H9 (cell line): ENCODE results near the gene ATP1A3. TPM values are rescaled to one million over a fixed set of nuclear protein-coding genes. Genes with fewer than 3 reads are reported as not detected.

Source experiments
- DNase-seq: peaks from one replicate; pipeline ENCODE4 v3.0.0-alpha.2; 2017
- H2AFZ ChIP-seq: one replicate; pipeline ENCODE4 v1.6.1; 2013; ENCODE audit warnings: mild to moderate bottlenecking, low read length, control low read depth, moderate library complexity
- H2AK5ac ChIP-seq: 2 replicates; pipeline ENCODE4 v1.6.1; 2013; ENCODE audit warnings: low read length, control low read depth, mixed read lengths; ENCODE audit not compliant: insufficient read length
- H2BK120ac ChIP-seq: one replicate; pipeline ENCODE4 v1.6.1; 2013; ENCODE audit warnings: low read depth, mild to moderate bottlenecking, low read length, control low read depth, inconsistent platforms; ENCODE audit not compliant: poor library complexity, severe bottlenecking
- H2BK12ac ChIP-seq: 2 replicates; pipeline ENCODE4 v1.6.1; 2013; ENCODE audit warnings: low read length, control low read depth, mixed read lengths, low read depth; ENCODE audit not compliant: insufficient read length
- H2BK15ac ChIP-seq: 2 replicates; pipeline ENCODE4 v1.6.1; 2013; ENCODE audit warnings: low read depth, low read length, control low read depth
- H2BK20ac ChIP-seq: one replicate; pipeline ENCODE4 v1.6.1; 2013; ENCODE audit warnings: low read depth, mild to moderate bottlenecking, low read length, control low read depth, inconsistent platforms; ENCODE audit not compliant: poor library complexity, severe bottlenecking
- H2BK5ac ChIP-seq: 2 replicates; pipeline ENCODE4 v1.6.1; 2013; ENCODE audit warnings: low read length, control low read depth, mixed read lengths; ENCODE audit not compliant: insufficient read length
- H3K14ac ChIP-seq: 2 replicates; pipeline ENCODE4 v1.6.1; 2013; ENCODE audit warnings: low read length, control low read depth; ENCODE audit not compliant: insufficient read depth
- H3K18ac ChIP-seq: 2 replicates; pipeline ENCODE4 v1.6.1; 2013; ENCODE audit warnings: low read depth, mild to moderate bottlenecking, mixed read lengths, low read length, control low read depth; ENCODE audit not compliant: insufficient read length
- H3K23ac ChIP-seq: 2 replicates; pipeline ENCODE4 v1.6.1; 2013; ENCODE audit warnings: low read length, control low read depth, mixed read lengths, low read depth; ENCODE audit not compliant: insufficient read length
- H3K23me2 ChIP-seq: 2 replicates; pipeline ENCODE4 v1.6.1; 2013; ENCODE audit warnings: low read depth, mild to moderate bottlenecking, mixed read lengths, low read length, control low read depth; ENCODE audit not compliant: insufficient read length, poor library complexity, severe bottlenecking
- H3K27ac ChIP-seq: 2 replicates; pipeline ENCODE4 v1.5.1; 2013; ENCODE audit warnings: low read length, control low read depth, mixed read lengths, low read depth; ENCODE audit not compliant: insufficient read length
- H3K27me3 ChIP-seq: 2 replicates; pipeline ENCODE4 v1.6.1; 2013; ENCODE audit warnings: low read length, control low read depth, inconsistent platforms; ENCODE audit not compliant: insufficient read depth
- H3K4ac ChIP-seq: 2 replicates; pipeline ENCODE4 v1.6.1; 2013; ENCODE audit warnings: low read depth, mild to moderate bottlenecking, control low read depth, inconsistent platforms, low read length, moderate library complexity
- H3K4me1 ChIP-seq: 2 replicates; pipeline ENCODE4 v1.6.1; 2013; ENCODE audit warnings: low read length, control low read depth, inconsistent platforms; ENCODE audit not compliant: insufficient read depth
- H3K4me2 ChIP-seq: 2 replicates; pipeline ENCODE4 v1.6.1; 2013; ENCODE audit warnings: low read length, control low read depth, mixed read lengths; ENCODE audit not compliant: insufficient read length, insufficient read depth
- H3K56ac ChIP-seq: 2 replicates; pipeline ENCODE4 v1.6.1; 2013; ENCODE audit warnings: low read depth, mild to moderate bottlenecking, mixed read lengths, low read length, control low read depth; ENCODE audit not compliant: insufficient read length
- H3K79me1 ChIP-seq: 2 replicates; pipeline ENCODE4 v1.6.1; 2013; ENCODE audit warnings: low read depth, mild to moderate bottlenecking, moderate library complexity, low read length, control low read depth, inconsistent platforms; ENCODE audit not compliant: insufficient read depth, poor library complexity, severe bottlenecking
- H3K79me2 ChIP-seq: 2 replicates; pipeline ENCODE4 v1.6.1; 2013; ENCODE audit warnings: low read length, control low read depth, inconsistent platforms; ENCODE audit not compliant: insufficient read depth
- H3K9ac ChIP-seq: 2 replicates; pipeline ENCODE4 v1.6.1; 2013; ENCODE audit warnings: low read length, control low read depth, mixed read lengths; ENCODE audit not compliant: insufficient read length; ENCODE audit errors: extremely low read depth
- H3K9me3 ChIP-seq: one replicate; pipeline ENCODE4 v1.6.1; 2013; ENCODE audit warnings: low read depth, low read length, inconsistent platforms; ENCODE audit not compliant: control insufficient read depth
- H3T11ph ChIP-seq: one replicate; pipeline ENCODE4 v1.6.1; 2013; ENCODE audit warnings: mild to moderate bottlenecking, low read length, control low read depth, inconsistent platforms
- H4K20me1 ChIP-seq: one replicate; pipeline ENCODE4 v1.6.1; 2013; ENCODE audit not compliant: control insufficient read depth, insufficient read length, insufficient read depth
- H4K5ac ChIP-seq: 2 replicates; pipeline ENCODE4 v1.6.1; 2013; ENCODE audit warnings: low read depth, mild to moderate bottlenecking, mixed read lengths, low read length, control low read depth; ENCODE audit not compliant: insufficient read length
- H4K8ac ChIP-seq: replicated peaks from 2 replicates; pipeline ENCODE4 v1.6.1; 2013; ENCODE audit warnings: low read length, control low read depth, mixed read lengths, low read depth; ENCODE audit not compliant: insufficient read length
- H4K91ac ChIP-seq: 2 replicates; pipeline ENCODE4 v1.6.1; 2013; ENCODE audit warnings: low read depth, mild to moderate bottlenecking, moderate library complexity, mixed read lengths, low read length, control low read depth; ENCODE audit not compliant: insufficient read length
- H3K27ac Mint-ChIP-seq, 3 experiments: 2 replicates in 2 of 3; 3 replicates in 1 of 3; pipeline ENCODE4 v1.8.0; 2020 to 2021; ENCODE audit warnings: mixed read lengths in 3 of 3, mild to moderate bottlenecking in 1 of 3, moderate library complexity in 1 of 3
- H3K27me3 Mint-ChIP-seq: 2 replicates; pipeline ENCODE4 v1.8.0; 2021; ENCODE audit warnings: low read depth, mild to moderate bottlenecking, moderate library complexity, mixed read lengths
- H3K36me3 Mint-ChIP-seq, 3 experiments: 2 replicates in 2 of 3; 3 replicates in 1 of 3; pipeline ENCODE4 v1.8.0; 2020 to 2021; ENCODE audit warnings: low read depth in 3 of 3, mixed read lengths in 3 of 3; ENCODE audit not compliant: insufficient read depth in 1 of 3
- H3K4me1 Mint-ChIP-seq, 2 experiments: 2 replicates each; pipeline ENCODE4 v1.8.0; 2020; ENCODE audit warnings: mixed read lengths in 2 of 2
- H3K4me3 Mint-ChIP-seq, 2 experiments: 2 replicates in 1 of 2; 3 replicates in 1 of 2; pipeline ENCODE4 v1.8.0; 2020 to 2021; ENCODE audit warnings: mild to moderate bottlenecking in 2 of 2, mixed read lengths in 2 of 2, moderate library complexity in 1 of 2
- H3K9me3 Mint-ChIP-seq, 2 experiments: 2 replicates in 1 of 2; 3 replicates in 1 of 2; pipeline ENCODE4 v1.8.0; 2020; ENCODE audit warnings: mild to moderate bottlenecking in 2 of 2, mixed read lengths in 2 of 2, moderate library complexity in 1 of 2
- CTCF ChIP-seq: fragments of 200-600 bp; sonication (generic); conservative IDR thresholded peaks from 3 replicates; pipeline ENCODE4 v1.8.0; 2021; ENCODE audit warnings: antibody characterized with exemption, mild to moderate bottlenecking
- WGBS: extraction: QIAGEN DNeasy Blood & Tissue Kit; methylation state at CpG from one replicate; pipeline ENCODE4 v1.1.7; 2013; ENCODE audit warnings: missing lambda C conversion rate, low lambda C conversion rate, mixed read lengths; ENCODE audit not compliant: insufficient read length; ENCODE audit errors: extremely low coverage; 5-methylcytosine and 5-hydroxymethylcytosine counted together
- total RNA-seq: library from RNA; stranded (reverse); gene quantifications from 2 replicates; pipeline ENCODE4 v1.2.1, GENCODE V29; 2021

Gene ATP1A3
- total RNA-seq, 1 experiment from 2014 or later = 11.6 TPM

GRCh38 chr19:41932720-41933332 lies 61.2 kb downstream of the ATP1A3 start:
- Histone ChIP-seq H3K4me1 (peaks cover 5% of the 10 kb centered on the region; the same call in 1 of the 2 replicates), H2BK5ac (no peak overlapping the region), H4K91ac (no peak overlapping the region), H2BK12ac (no peak overlapping the region), H3K79me1 (no peaks in the 10 kb centered on the region), H2AFZ (no peak overlapping the region), H3K23ac (no peak overlapping the region), H3T11ph (no peak overlapping the region), H2BK120ac (no peak overlapping the region), H3K9me3 (no peaks in the 10 kb centered on the region), H4K5ac (no peak overlapping the region), H3K27ac (no peak overlapping the region), H4K8ac (no peak overlapping the region), H3K18ac (no peak overlapping the region), H3K9ac (no peak overlapping the region), H3K79me2 (no peaks in the 10 kb centered on the region), H2BK15ac (no peak overlapping the region), H3K23me2 (peaks cover 2% of the 10 kb centered on the region), H4K20me1 (no peaks in the 10 kb centered on the region), H2AK5ac (no peak overlapping the region), H2BK20ac (no peak overlapping the region), H3K56ac (no peak overlapping the region), H3K4me2 (peak overlapping the region; percentile 1), H3K14ac (no peak overlapping the region), H3K4ac (no peak overlapping the region), H3K27me3 (peaks cover 85% of the 10 kb centered on the region)
- TF ChIP-seq CTCF = no peak
- no CpG with 5 or more reads among the region's 29 CpGs for WGBS
- Mint-ChIP-seq H3K4me1 (peaks cover 27 to 58% of the 10 kb centered on the region in 2 experiments), H3K27me3 (no peaks in the 10 kb centered on the region; the same call in none of the 2 replicates), H3K9me3 (peaks cover 0 to 3% of the 10 kb centered on the region in 2 experiments; a peak in 3 of 5 replicates), H3K4me3 (peak overlapping the region in 1 of 2 experiments; percentile 28; a peak in 2 of 5 replicates), H3K27ac (no peak overlapping the region), H3K36me3 (no peaks in the 10 kb centered on the region)
- DNase-seq = no peak
